MCF 10A (cell line): ENCODE data around the gene HES4. TPM values are rescaled to one million over a fixed set of nuclear protein-coding genes. Genes with fewer than 3 reads are reported as not detected.

Experiments
- BruUV-seq: library from RNA; stranded (reverse); fragments of 400-500 nt; replicated peaks from 2 replicates; lab custom pipeline; 2021; lab: Mats Ljungman, UMichigan
- CTCF ChIA-PET: fragments of 300-600 bp; sonication (Branson Sonifier 250); formaldehyde crosslinking; extraction: SDS; loops from one replicate; lab custom pipeline; 2021; ENCODE audit warnings: antibody characterized with exemption, inconsistent platforms; lab: Yijun Ruan, JAX
- POLR2A ChIA-PET: fragments of 300-600, 350-650 bp; sonication (Branson Sonifier 250); formaldehyde crosslinking; extraction: SDS; loops from one replicate; lab custom pipeline; 2020; ENCODE audit warnings: antibody characterized with exemption, inconsistent platforms; lab: Yijun Ruan, JAX
- DNase-seq: peaks from one replicate; pipeline ENCODE4 v3.0.0-alpha.2; 2018; ENCODE audit not compliant: unreplicated experiment
- H3K27ac Mint-ChIP-seq: one replicate; pipeline ENCODE4 v1.8.0; 2022; ENCODE audit warnings: mild to moderate bottlenecking, low read depth, mixed read lengths; ENCODE audit not compliant: unreplicated experiment
- H3K27me3 Mint-ChIP-seq: one replicate; pipeline ENCODE4 v1.8.0; 2022; ENCODE audit warnings: mixed read lengths; ENCODE audit not compliant: insufficient read depth, unreplicated experiment
- H3K36me3 Mint-ChIP-seq: one replicate; pipeline ENCODE4 v1.8.0; 2022; ENCODE audit warnings: mild to moderate bottlenecking, moderate library complexity, mixed read lengths; ENCODE audit not compliant: insufficient read depth, unreplicated experiment
- H3K4me1 Mint-ChIP-seq: one replicate; pipeline ENCODE4 v1.8.0; 2022; ENCODE audit warnings: mixed read lengths; ENCODE audit not compliant: insufficient read depth, unreplicated experiment
- H3K4me3 Mint-ChIP-seq: one replicate; pipeline ENCODE4 v1.8.0; 2022; ENCODE audit warnings: mild to moderate bottlenecking, moderate library complexity, mixed read lengths; ENCODE audit not compliant: unreplicated experiment
- H3K9me3 Mint-ChIP-seq: one replicate; pipeline ENCODE4 v1.8.0; 2022; ENCODE audit warnings: mixed read lengths; ENCODE audit not compliant: unreplicated experiment
- intact Hi-C: fragments of 100-400 bp; cut with micrococcal nuclease; formaldehyde crosslinking; loops from 2 replicates; pipeline ENCODE4 v1.14.1; 2022
- total RNA-seq: library from RNA; stranded (reverse); gene quantifications from 2 replicates; pipeline ENCODE4 v1.2.3, GENCODE V29; 2022
- TF ChIP-seq, protein P1 (sequence below): fragments of 200-600 bp; IDR thresholded peaks from one replicate; pipeline ENCODE4 v1.8.0; 2022; ENCODE audit warnings: antibody characterized with exemption, mild to moderate bottlenecking; ENCODE audit not compliant: unreplicated experiment

Gene HES4
- total RNA-seq, 1 experiment from 2014 or later = 42.1 TPM

DNA sequence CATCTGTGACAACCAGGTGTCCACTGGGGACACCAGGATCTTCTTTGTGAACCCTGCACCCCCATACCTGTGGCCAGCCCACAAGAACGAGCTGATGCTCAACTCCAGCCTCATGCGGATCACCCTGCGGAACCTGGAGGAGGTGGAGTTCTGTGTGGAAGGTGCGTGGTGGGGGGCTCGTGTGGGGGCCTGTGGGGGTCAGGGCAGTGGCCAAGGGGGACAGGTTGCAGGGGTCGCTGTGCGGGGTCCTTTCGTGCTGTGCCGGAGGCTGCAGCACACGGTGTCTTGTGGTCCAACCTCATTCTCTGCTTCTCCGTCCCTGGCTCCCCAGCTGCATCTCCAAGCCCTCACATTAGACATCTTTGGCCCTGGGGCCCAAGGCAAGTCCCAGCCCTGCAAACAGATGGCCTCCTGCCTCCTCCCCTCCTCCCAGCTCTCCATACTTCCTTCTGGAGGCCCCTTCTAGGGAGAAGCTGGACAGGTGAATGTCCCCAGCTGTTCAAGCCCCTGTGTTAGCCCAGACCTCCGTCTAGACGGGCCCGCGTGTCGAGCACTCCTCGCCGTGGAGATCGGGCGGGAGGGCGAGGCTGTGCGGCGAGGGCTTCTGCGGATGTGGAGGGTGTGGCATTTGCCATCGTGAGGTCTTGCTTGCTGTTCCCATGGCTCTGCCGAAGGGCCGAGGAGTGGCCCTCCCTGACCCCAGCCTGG is 22.6 kb upstream of the HES4 start:
- H3K36me3 Mint-ChIP-seq = peaks cover 4% of the 10 kb centered on the region
- no peaks in the 10 kb centered on the region for H3K9me3 Mint-ChIP-seq
- H3K27me3 Mint-ChIP-seq = no peaks in the 10 kb centered on the region
- ChIA-PET CTCF (interaction anchor here (0.6 to 1.7 kb wide), 3 partner anchors 15 to 46 kb away, joined by 3 to 4 read pairs (median 4); no protein-coding TSS in a partner anchor), POLR2A (interaction anchor here (0.9 to 1.5 kb wide), 2 partner anchors 9 to 283 kb away, joined by 3 to 6 read pairs; partner anchors contain the start of gene ISG15)
- no peak overlapping the region for H3K27ac Mint-ChIP-seq
- TF ChIP-seq, protein P1, sequence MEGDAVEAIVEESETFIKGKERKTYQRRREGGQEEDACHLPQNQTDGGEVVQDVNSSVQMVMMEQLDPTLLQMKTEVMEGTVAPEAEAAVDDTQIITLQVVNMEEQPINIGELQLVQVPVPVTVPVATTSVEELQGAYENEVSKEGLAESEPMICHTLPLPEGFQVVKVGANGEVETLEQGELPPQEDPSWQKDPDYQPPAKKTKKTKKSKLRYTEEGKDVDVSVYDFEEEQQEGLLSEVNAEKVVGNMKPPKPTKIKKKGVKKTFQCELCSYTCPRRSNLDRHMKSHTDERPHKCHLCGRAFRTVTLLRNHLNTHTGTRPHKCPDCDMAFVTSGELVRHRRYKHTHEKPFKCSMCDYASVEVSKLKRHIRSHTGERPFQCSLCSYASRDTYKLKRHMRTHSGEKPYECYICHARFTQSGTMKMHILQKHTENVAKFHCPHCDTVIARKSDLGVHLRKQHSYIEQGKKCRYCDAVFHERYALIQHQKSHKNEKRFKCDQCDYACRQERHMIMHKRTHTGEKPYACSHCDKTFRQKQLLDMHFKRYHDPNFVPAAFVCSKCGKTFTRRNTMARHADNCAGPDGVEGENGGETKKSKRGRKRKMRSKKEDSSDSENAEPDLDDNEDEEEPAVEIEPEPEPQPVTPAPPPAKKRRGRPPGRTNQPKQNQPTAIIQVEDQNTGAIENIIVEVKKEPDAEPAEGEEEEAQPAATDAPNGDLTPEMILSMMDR = no peak
- intact Hi-C loops = loop anchor here (2.0 kb wide), 1 partner anchor 36 kb away; no protein-coding TSS in a partner anchor
- H3K4me1 Mint-ChIP-seq = peaks cover 11% of the 10 kb centered on the region
- DNase-seq = no peak
- peak overlapping the region; percentile 72 for H3K4me3 Mint-ChIP-seq
- no TSS peak for BruUV-seq

DNA sequence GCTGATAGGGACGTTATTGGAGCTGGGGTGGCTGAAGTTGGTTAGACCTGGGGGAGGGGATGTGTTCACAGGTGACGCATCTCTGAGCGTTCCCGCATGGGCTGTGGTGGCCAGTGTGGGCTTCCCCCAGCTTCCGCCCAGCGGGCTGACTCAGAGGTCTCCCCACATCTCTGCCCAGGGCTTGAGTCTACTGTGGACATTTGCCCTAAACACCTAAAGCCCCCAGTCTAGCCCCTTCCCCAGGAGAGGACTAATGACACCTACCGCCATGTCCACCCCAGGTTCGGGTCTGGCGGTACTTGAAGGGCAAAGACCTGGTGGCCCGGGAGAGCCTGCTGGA is 22.0 kb upstream of the HES4 start:
- peaks cover 4% of the 10 kb centered on the region for H3K36me3 Mint-ChIP-seq
- no peak overlapping the region for H3K27ac Mint-ChIP-seq
- H3K9me3 Mint-ChIP-seq = no peaks in the 10 kb centered on the region
- intact Hi-C loops = loop anchor here (2.0 kb wide), 1 partner anchor 37 kb away; no protein-coding TSS in a partner anchor
- DNase-seq = peak; percentile 70
- TF ChIP-seq, protein P1 = no peak
- peaks cover 11% of the 10 kb centered on the region for H3K4me1 Mint-ChIP-seq
- peak overlapping the region; percentile 72 for H3K4me3 Mint-ChIP-seq
- POLR2A ChIA-PET = interaction anchor here (0.8 to 1.5 kb wide), 8 partner anchors 9 to 284 kb away, joined by 3 to 8 read pairs (median 3); partner anchors contain the start of genes ISG15, NOC2L and UBE2J2
- CTCF ChIA-PET = interaction anchor here (0.6 to 1.7 kb wide), 2 partner anchors 21 to 41 kb away, joined by 3 to 4 read pairs; no protein-coding TSS in a partner anchor
- H3K27me3 Mint-ChIP-seq = no peaks in the 10 kb centered on the region
- no TSS peak for BruUV-seq

DNA sequence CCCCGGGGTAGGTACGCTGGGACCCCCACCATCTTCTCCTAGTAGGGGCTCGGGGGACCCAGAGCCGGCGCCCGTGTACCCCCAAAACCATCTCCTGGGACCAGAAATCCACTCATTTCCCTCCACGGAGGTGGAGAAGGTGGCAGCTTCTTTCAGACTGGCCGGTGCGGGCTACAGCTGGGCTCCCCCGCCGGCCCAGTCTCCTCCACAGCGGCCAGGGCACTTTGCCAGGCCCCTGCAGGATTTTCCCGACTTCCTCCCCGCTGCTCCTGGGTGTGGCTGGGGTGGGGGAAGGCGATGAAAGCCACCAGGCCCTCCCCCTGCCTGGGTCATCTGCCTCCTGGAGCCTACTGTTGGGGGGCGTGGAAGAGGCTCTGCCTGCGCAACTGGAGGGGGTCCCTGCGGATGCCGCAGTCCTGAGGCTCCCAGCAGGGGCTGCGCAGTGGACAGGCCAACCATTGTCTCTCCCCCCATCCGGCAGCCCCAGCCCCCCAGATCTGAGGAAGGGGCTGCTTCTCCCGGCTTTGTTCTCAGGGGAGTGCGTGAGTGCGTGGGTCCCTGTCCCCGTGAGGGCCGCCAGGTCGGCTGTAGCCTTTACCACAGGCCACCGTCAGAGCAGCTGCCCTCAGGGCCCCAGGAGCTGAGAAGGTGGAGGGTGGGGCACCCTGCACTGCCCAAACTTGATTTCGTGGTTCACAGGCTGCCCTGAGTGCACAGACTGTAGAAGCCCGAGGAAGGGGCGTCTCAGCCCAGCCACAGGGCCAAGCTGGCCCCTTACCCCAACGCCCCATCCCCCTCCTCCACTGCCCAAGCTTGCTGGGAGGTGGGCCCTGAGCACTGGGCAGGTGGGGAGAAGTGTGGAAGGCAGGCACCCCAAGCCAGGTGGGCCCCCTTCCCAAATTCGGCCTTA is 21.4 kb upstream of the HES4 start:
- intact Hi-C loops = no loop called here
- CTCF ChIA-PET = interaction anchor here (0.6 to 1.7 kb wide), 5 partner anchors 20 to 476 kb away, joined by 3 to 4 read pairs (median 3); no protein-coding TSS in a partner anchor
- peak overlapping the region; percentile 72 for H3K4me3 Mint-ChIP-seq
- BruUV-seq = TSS peak; percentile 23
- no peak overlapping the region for H3K27ac Mint-ChIP-seq
- peaks cover 4% of the 10 kb centered on the region for H3K36me3 Mint-ChIP-seq
- peak; percentile 82 for DNase-seq
- peaks cover 11% of the 10 kb centered on the region for H3K4me1 Mint-ChIP-seq
- TF ChIP-seq, protein P1 = no peak
- POLR2A ChIA-PET = interaction anchor here (0.6 to 1.5 kb wide), 12 partner anchors 8 to 639 kb away, joined by 3 to 8 read pairs (median 3); partner anchors contain the start of genes ISG15, NOC2L and UBE2J2
- no peaks in the 10 kb centered on the region for H3K9me3 Mint-ChIP-seq
- no peaks in the 10 kb centered on the region for H3K27me3 Mint-ChIP-seq
